ENCODE measurements around the gene SNX9.

The SNX9 gene

GRCh38 chr6:157804448-157805327, 18.4 kb upstream of the SNX9 start:
- DNase-seq = no peak

GRCh38 chr6:157806131-157806855, 16.8 kb upstream of the SNX9 start:
- no peak for DNase-seq

GRCh38 chr6:157806856-157807215, 16.2 kb upstream of the SNX9 start:
- DNase-seq = no peak

GRCh38 chr6:157808405-157808950, 14.6 kb upstream of the SNX9 start:
- DNase-seq = no peak

GRCh38 chr6:157809613-157810012, 13.4 kb upstream of the SNX9 start:
- DNase-seq = no peak

GRCh38 chr6:157811137-157811475, 11.9 kb upstream of the SNX9 start:
- no peak for DNase-seq

- no peak for DNase-seq
These were observed 11.4 kb upstream of the SNX9 start for GRCh38 chr6:157811476-157812173.

GRCh38 chr6:157812425-157813171, 10.4 kb upstream of the SNX9 start:
- DNase-seq = no peak

- DNase-seq = no peak
These were observed 9.9 kb upstream of the SNX9 start for GRCh38 chr6:157813191-157813590.

- no peak for DNase-seq
These were observed 9.1 kb upstream of the SNX9 start for GRCh38 chr6:157813750-157814455.

- no peak for DNase-seq
These were observed 8.2 kb upstream of the SNX9 start for GRCh38 chr6:157814883-157815282.

- no peak for DNase-seq
These were observed 1.6 kb upstream of the SNX9 start for GRCh38 chr6:157821342-157822033.

- DNase-seq = no peak
These were observed 623 bp upstream of the SNX9 start for GRCh38 chr6:157822245-157823000.

- DNase-seq = no peak
These were observed 703 bp downstream of the SNX9 start for GRCh38 chr6:157823528-157824370.

- DNase-seq = no peak
These were observed 2.3 kb downstream of the SNX9 start for GRCh38 chr6:157825243-157825904.

GRCh38 chr6:157830354-157831017, 7.4 kb downstream of the SNX9 start:
- no peak for DNase-seq

GRCh38 chr6:157831018-157831369, 7.9 kb downstream of the SNX9 start:
- no peak for DNase-seq

- no peak for DNase-seq
These were observed 8.6 kb downstream of the SNX9 start for GRCh38 chr6:157831424-157832249.

All from NCI-H1105 (cell line).